ENCODE results near the gene FBXW8.

- no peak for TF ChIP-seq CTCF (conservative IDR thresholded peaks at IDR 0.05)
- TF ChIP-seq EZH2 (IDR thresholded peaks at IDR 0.05; ENCODE audit: low read depth), result no peak
Observed at GRCh38 chr12:116971222-116971621, 60.5 kb downstream of the FBXW8 start.

Measured in PC-9 (cell line).